GM12872 (cell line): Measurements from ENCODE around the gene PLA2G4A.

Source experiments
- TF ChIP-seq, protein P1 (sequence below): IDR thresholded peaks from 3 replicates; pipeline ENCODE4 v1.5.1; 2011; ENCODE audit warnings: low read depth, mild to moderate bottlenecking, low read length, moderate library complexity; ENCODE audit not compliant: insufficient read depth

The PLA2G4A gene

DNA sequence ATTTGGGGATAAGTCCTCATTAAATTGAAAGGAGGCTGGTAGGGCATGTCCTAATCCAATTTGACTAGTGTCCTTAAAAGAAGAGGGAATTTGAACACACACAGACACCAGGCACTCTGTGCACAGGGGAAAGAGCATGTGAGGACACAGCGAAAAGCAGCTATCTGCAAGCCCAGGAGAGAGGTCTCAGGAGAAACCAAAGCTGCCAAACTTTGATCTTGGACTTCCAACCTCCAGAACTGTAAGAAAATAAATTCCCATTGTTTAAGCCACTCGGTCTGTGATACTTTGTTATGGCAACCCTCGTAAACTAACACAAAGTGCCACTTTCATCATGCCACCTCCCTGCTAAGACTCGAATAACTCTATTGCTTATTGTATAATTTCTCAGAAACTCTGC lies 13.8 kb downstream of the PLA2G4A start:
- TF ChIP-seq, protein P1, sequence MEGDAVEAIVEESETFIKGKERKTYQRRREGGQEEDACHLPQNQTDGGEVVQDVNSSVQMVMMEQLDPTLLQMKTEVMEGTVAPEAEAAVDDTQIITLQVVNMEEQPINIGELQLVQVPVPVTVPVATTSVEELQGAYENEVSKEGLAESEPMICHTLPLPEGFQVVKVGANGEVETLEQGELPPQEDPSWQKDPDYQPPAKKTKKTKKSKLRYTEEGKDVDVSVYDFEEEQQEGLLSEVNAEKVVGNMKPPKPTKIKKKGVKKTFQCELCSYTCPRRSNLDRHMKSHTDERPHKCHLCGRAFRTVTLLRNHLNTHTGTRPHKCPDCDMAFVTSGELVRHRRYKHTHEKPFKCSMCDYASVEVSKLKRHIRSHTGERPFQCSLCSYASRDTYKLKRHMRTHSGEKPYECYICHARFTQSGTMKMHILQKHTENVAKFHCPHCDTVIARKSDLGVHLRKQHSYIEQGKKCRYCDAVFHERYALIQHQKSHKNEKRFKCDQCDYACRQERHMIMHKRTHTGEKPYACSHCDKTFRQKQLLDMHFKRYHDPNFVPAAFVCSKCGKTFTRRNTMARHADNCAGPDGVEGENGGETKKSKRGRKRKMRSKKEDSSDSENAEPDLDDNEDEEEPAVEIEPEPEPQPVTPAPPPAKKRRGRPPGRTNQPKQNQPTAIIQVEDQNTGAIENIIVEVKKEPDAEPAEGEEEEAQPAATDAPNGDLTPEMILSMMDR: no peak

DNA sequence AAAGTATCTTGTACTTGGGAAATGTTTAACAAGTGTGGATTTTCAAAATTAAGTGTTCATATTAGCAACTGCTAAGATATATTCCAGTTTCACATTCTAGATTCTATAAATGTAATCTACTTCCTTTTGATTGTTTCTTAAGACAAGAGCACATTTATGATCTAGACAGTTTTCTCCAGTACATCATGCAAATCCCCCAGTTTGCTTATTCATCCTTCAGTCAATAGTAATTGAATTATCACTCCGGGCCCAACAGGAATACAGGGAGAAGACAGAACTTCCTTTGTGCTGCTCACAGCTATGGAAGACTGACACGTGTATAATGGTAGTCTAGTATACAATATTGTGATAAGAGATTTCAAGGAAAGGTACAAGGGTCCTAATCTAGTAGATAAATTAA lies 14.5 kb downstream of the PLA2G4A start:
- TF ChIP-seq, protein P1: no peak

DNA sequence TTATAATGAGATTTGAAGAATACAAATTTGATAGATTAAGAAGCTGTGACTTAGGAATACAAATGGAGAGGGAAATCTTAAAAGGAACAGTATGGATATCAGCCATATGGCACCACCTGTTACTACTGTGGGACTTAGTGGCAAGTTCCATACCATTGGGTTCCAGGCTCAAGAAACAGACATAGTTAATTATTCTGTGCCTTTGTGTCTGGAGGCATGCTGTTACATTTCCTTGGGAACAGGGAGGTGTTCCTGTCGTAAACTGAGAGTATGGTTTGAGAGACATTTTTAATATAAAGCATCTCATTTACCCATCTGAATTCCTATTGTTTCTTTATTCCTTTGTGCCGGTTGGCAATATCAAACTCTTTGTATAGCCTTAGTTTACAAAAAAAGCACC lies 15.2 kb downstream of the PLA2G4A start:
- TF ChIP-seq, protein P1: no peak

DNA sequence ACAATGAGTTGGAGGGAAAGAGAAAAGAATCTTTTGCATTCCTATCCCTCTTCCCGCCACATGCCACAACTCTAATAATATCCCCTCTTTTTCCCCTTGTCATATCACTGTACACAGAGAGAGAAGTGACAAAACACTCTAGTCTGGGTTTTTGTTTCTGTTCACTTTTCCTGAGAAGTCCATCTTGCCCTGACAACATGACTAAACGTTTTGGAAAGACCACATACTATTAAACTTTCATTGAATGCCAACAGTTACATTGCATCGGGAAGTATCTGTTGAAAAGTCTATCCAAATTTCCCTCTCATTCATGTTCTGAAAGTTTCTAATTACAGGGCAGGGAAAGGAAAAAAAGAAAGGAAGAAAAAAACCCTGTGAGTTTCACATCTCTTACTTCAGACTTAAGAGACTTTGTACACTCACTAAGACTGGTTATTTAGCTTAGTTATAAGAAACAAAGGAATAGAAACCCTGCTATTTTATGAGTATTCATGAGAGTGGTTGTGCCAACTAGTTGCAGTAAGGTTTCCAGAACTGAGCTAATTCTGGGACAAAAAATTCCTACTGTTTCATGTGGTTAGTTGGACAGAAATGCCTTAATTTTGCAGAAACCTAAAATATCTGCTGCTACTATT lies 16.9 kb downstream of the PLA2G4A start:
- TF ChIP-seq, protein P1: no peak

DNA sequence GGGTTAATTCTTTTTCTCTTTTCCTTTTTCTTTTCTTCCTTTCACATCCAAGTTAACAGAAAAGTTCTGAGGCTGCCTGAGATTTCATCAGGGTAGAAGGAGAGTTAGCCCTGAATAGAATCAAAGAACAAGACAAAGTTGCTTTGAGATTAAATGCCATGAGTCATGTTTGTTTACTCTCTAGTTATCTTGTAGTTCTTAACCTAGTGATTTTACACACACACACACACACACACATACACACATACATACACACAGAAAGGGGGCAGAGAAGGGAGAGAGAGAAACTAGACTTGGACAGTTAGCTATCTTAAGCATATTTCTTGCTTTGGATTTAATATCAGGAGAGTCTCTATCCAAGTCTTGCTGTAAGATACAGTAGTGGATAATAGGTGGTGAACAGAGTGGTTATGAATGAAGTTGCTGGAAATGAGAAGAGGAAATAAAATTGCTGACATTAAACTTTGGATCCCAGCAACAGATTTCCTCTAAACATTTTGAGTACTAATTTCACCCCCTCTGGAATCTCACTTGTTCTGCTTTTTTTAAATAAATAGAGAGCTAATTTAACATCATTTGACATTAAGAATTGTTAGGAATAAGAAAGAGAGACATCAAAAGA lies 19.9 kb downstream of the PLA2G4A start:
- TF ChIP-seq, protein P1: no peak

DNA sequence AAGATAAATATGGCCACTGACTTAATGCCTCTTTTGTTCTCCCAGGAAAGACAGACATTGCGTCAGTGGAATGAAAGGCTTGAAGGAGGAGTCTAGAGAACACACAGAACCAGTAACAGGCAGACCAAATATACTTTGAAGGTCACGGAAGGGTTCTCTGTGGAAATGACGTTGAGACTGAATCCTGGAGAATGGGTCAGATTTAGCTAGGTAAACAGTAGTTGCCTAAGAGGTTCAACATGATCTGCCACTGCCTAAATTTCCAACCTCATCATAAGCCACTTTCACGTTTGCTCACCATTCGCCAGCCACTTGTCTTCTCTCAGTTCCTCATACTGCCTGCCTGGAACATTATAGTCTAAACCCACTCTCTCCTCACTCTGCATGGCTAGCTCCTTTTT lies 20.5 kb downstream of the PLA2G4A start:
- TF ChIP-seq, protein P1: no peak

DNA sequence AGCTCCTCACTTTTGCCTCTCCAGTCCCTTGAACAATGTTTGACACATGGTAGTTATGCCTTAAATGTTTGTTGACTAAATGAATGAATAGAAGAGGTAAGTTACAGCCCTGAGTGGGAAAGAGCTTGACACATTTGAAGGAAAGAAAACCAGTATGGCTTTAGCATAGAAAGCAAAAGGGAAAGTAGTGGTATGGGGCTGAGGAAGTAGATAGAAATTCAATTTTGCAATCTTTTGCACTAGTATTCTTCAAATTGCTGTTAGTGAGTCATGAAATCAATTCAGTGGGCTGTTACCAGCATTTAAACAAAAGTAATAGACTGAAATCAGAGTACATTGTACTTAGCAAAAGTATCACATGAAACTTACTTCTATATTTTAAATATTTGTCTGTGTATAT lies 21.1 kb downstream of the PLA2G4A start:
- TF ChIP-seq, protein P1: no peak

DNA sequence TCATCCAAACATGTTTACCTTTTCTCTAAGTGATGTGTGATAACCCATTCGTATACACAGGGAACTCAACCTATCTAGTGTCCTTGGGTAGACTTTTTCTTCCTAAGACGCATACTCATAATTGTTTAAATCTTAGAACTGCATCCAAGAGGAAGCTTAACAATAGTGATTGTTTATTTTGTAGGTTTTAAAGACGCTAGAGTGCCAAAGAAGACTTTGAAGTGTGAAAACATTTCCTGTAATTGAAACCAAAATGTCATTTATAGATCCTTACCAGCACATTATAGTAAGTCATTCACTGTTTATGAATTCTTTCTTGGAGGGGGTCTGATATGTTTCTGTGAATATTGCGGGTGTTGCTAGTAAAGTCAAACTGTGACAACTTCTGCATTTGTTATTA lies 25.4 kb downstream of the PLA2G4A start:
- TF ChIP-seq, protein P1: no peak
